Activated CD4-positive, alpha-beta T cell treated with anti-CD3 and anti-CD28 coated beads for 36 hours (primary cell): ENCODE measurements around the gene USP9X. TPM values are rescaled to one million over a fixed set of nuclear protein-coding genes. Genes with fewer than 3 reads are reported as not detected.
"Not testable (repeated sequence)": the region's sequence is repeated elsewhere in the genome, so short reads cannot be mapped to it uniquely, and the experiment has no call there.

ENCODE experiments used
- ATAC-seq: fragments of 200-7000 bp; cut with Tn5 transposase; one replicate; pipeline ENCODE4 v1.10.0; 2021; ENCODE audit warnings: mild to moderate bottlenecking, moderate library complexity
- CTCF ChIA-PET: fragments of 350-600 bp; sonication (Branson Sonifier 250); formaldehyde crosslinking; loops from one replicate; lab custom pipeline; 2021; ENCODE audit warnings: antibody characterized with exemption; lab: Charles Lee
- POLR2A ChIA-PET: fragments of 350-600 bp; sonication (Branson Sonifier 250); formaldehyde crosslinking; loops from one replicate; lab custom pipeline; 2021; ENCODE audit warnings: antibody characterized with exemption, inconsistent platforms; lab: Charles Lee
- DNase-seq: peaks from one replicate; pipeline ENCODE4 v3.0.0-alpha.2; 2020
- H3K27ac Mint-ChIP-seq: one replicate; pipeline ENCODE4 v1.8.0; 2021; ENCODE audit warnings: mixed read lengths
- H3K27me3 Mint-ChIP-seq: one replicate; pipeline ENCODE4 v1.8.0; 2021; ENCODE audit warnings: mixed read lengths
- H3K36me3 Mint-ChIP-seq: one replicate; pipeline ENCODE4 v1.8.0; 2021; ENCODE audit warnings: low read depth, mixed read lengths
- H3K4me1 Mint-ChIP-seq: one replicate; pipeline ENCODE4 v1.8.0; 2021; ENCODE audit warnings: mixed read lengths
- H3K4me3 Mint-ChIP-seq: one replicate; pipeline ENCODE4 v1.8.0; 2021; ENCODE audit warnings: mild to moderate bottlenecking, moderate library complexity, mixed read lengths
- H3K9me3 Mint-ChIP-seq: one replicate; pipeline ENCODE4 v1.8.0; 2021; ENCODE audit warnings: low read depth, mixed read lengths
- intact Hi-C, 2 experiments: fragments of 100-400 bp; cut with DNase I in 1 of 2; cut with micrococcal nuclease in 1 of 2; formaldehyde crosslinking; loops; one replicate each; pipeline versions ENCODE4 v1.14.2 to v1.15.1; 2022 to 2024; cut with DNase I, micrococcal nuclease
- total RNA-seq, 2 experiments: library from RNA; stranded (reverse); gene quantifications; one replicate each; pipeline ENCODE4 v1.2.3, GENCODE V29; 2021

The USP9X gene
- total RNA-seq, 2 experiments from 2014 or later, result 53.9 to 60.6 TPM

GRCh38 chrX:41087201-41087600 lies 2.0 kb downstream of the USP9X start:
- H3K4me1 Mint-ChIP-seq, result peaks cover 41% of the 10 kb centered on the region

GRCh38 chrX:41090568-41091238 lies 5.5 kb downstream of the USP9X start:
- H3K27ac Mint-ChIP-seq, result peak overlapping the region; percentile 70
- no peak overlapping the region for H3K4me3 Mint-ChIP-seq
- peaks cover 66% of the 10 kb centered on the region for H3K4me1 Mint-ChIP-seq
- peak; percentile 56 for ATAC-seq
- H3K36me3 Mint-ChIP-seq, result peaks cover 12% of the 10 kb centered on the region
- intact Hi-C loops, result no loop called here
- no peak for DNase-seq
- H3K9me3 Mint-ChIP-seq, result no peaks in the 10 kb centered on the region
- ChIA-PET POLR2A (interaction anchor here (0.6 to 1.2 kb wide), 5 partner anchors 10 to 832 kb away, joined by 3 to 5 read pairs (median 3); no protein-coding TSS in a partner anchor), CTCF (interaction anchor here (0.6 to 1.4 kb wide), 5 partner anchors 9 to 464 kb away, joined by 3 to 4 read pairs (median 3); no protein-coding TSS in a partner anchor)
- H3K27me3 Mint-ChIP-seq, result no peaks in the 10 kb centered on the region

More at GRCh38 chrX:41087201-41087600, 2.0 kb downstream of the USP9X start:
- ATAC-seq (no peak), DNase-seq (no peak)
- H3K27me3 Mint-ChIP-seq, result no peaks in the 10 kb centered on the region
- intact Hi-C loops, result loop anchor here (5.0 to 10.0 kb wide), 4 partner anchors 75 to 982 kb away; partner anchors contain the start of genes CXorf38 (in 1 of the 2) and DDX3X (in 1 of the 2)
- CTCF ChIA-PET, result no interaction called here
- POLR2A ChIA-PET, result no interaction called here
- no peaks in the 10 kb centered on the region for H3K9me3 Mint-ChIP-seq
- peak overlapping the region; percentile 91 for H3K27ac Mint-ChIP-seq
- H3K4me3 Mint-ChIP-seq, result peak overlapping the region; percentile 80
- peaks cover 10% of the 10 kb centered on the region for H3K36me3 Mint-ChIP-seq

- POLR2A ChIA-PET, result no interaction called here
- no peak for ATAC-seq
- peaks cover 83% of the 10 kb centered on the region for H3K4me1 Mint-ChIP-seq
Measured at GRCh38 chrX:41092776-41093175, 7.5 kb downstream of the USP9X start.

GRCh38 chrX:41095174-41095573 lies 9.9 kb downstream of the USP9X start:
- ChIA-PET CTCF (interaction anchor here (0.8 to 1.4 kb wide), 2 partner anchors 17 to 20 kb away, joined by 3 to 4 read pairs; no protein-coding TSS in a partner anchor), POLR2A (interaction anchor here (1.1 kb wide), 1 partner anchor 11 kb away, joined by 11 read pairs; no protein-coding TSS in a partner anchor)
- no peaks in the 10 kb centered on the region for H3K9me3 Mint-ChIP-seq
- intact Hi-C loops, result no loop called here
- H3K4me1 Mint-ChIP-seq, result peaks cover 72% of the 10 kb centered on the region
- H3K36me3 Mint-ChIP-seq, result peaks cover 4% of the 10 kb centered on the region
- DNase-seq (no peak), ATAC-seq (no peak)
- peak overlapping the region; percentile 35 for H3K27ac Mint-ChIP-seq
- no peak overlapping the region for H3K4me3 Mint-ChIP-seq
- no peaks in the 10 kb centered on the region for H3K27me3 Mint-ChIP-seq

More at GRCh38 chrX:41092776-41093175, 7.5 kb downstream of the USP9X start:
- H3K27me3 Mint-ChIP-seq, result no peaks in the 10 kb centered on the region
- intact Hi-C loops, result no loop called here
- H3K4me3 Mint-ChIP-seq, result no peak overlapping the region
- peaks cover 10% of the 10 kb centered on the region for H3K36me3 Mint-ChIP-seq
- CTCF ChIA-PET, result no interaction called here
- no peak overlapping the region for H3K27ac Mint-ChIP-seq
- DNase-seq, result no peak
- H3K9me3 Mint-ChIP-seq, result no peaks in the 10 kb centered on the region

GRCh38 chrX:41095908-41096307 lies 10.7 kb downstream of the USP9X start:
- CTCF ChIA-PET, result interaction anchor here (0.7 to 1.4 kb wide), 3 partner anchors 10 to 422 kb away, joined by 4 to 5 read pairs (median 4); no protein-coding TSS in a partner anchor
- peaks cover 68% of the 10 kb centered on the region for H3K4me1 Mint-ChIP-seq
- H3K27ac Mint-ChIP-seq, result peak overlapping the region; percentile 35
- ATAC-seq (no peak), DNase-seq (peak; percentile 7)
- POLR2A ChIA-PET, result interaction anchor here (1.1 to 1.9 kb wide), 2 partner anchors 10 to 12 kb away, joined by 6 to 11 read pairs; partner anchors contain the start of gene USP9X
- H3K27me3 Mint-ChIP-seq, result no peaks in the 10 kb centered on the region
- no peaks in the 10 kb centered on the region for H3K9me3 Mint-ChIP-seq
- intact Hi-C loops, result no loop called here
- no peak overlapping the region for H3K4me3 Mint-ChIP-seq
- peaks cover 5% of the 10 kb centered on the region for H3K36me3 Mint-ChIP-seq

- Mint-ChIP-seq H3K4me1 (peaks cover 63% of the 10 kb centered on the region), H3K9me3 (no peaks in the 10 kb centered on the region), H3K27ac (peak overlapping the region; percentile 35), H3K27me3 (no peaks in the 10 kb centered on the region), H3K4me3 (no peak overlapping the region), H3K36me3 (peaks cover 5% of the 10 kb centered on the region)
- no peak for ATAC-seq
- intact Hi-C loops, result no loop called here
- DNase-seq, result no peak
- CTCF ChIA-PET, result interaction anchor here (0.7 to 1.4 kb wide), 3 partner anchors 10 to 422 kb away, joined by 4 to 5 read pairs (median 4); no protein-coding TSS in a partner anchor
- POLR2A ChIA-PET, result interaction anchor here (1.9 kb wide), 1 partner anchor 11 kb away, joined by 6 read pairs; the partner anchor contains the start of gene USP9X
Measured at GRCh38 chrX:41096339-41096955, 11.2 kb downstream of the USP9X start.

GRCh38 chrX:41097326-41097725 lies 12.1 kb downstream of the USP9X start:
- Mint-ChIP-seq H3K9me3 (no peaks in the 10 kb centered on the region), H3K4me1 (peaks cover 59% of the 10 kb centered on the region), H3K27me3 (no peaks in the 10 kb centered on the region), H3K4me3 (peak overlapping the region; percentile 3), H3K27ac (peak overlapping the region; percentile 72), H3K36me3 (peaks cover 9% of the 10 kb centered on the region)
- intact Hi-C loops, result no loop called here
- ATAC-seq, result no peak
- DNase-seq, result no peak
- CTCF ChIA-PET, result no interaction called here
- POLR2A ChIA-PET, result interaction anchor here (0.7 to 1.9 kb wide), 2 partner anchors 11 to 1223 kb away, joined by 4 to 6 read pairs; partner anchors contain the start of gene USP9X

GRCh38 chrX:41100200-41100599 lies 15.0 kb downstream of the USP9X start:
- intact Hi-C loops, result no loop called here
- Mint-ChIP-seq H3K4me3 (no peak overlapping the region), H3K9me3 (no peaks in the 10 kb centered on the region), H3K4me1 (peaks cover 55% of the 10 kb centered on the region), H3K27me3 (no peaks in the 10 kb centered on the region), H3K27ac (no peak overlapping the region), H3K36me3 (peaks cover 7% of the 10 kb centered on the region)
- DNase-seq (no peak), ATAC-seq (no peak)
- ChIA-PET CTCF (interaction anchor here (0.8 to 1.6 kb wide), 4 partner anchors 9 to 17 kb away, joined by 3 to 4 read pairs (median 4); no protein-coding TSS in a partner anchor), POLR2A (interaction anchor here (0.6 kb wide), 1 partner anchor 9 kb away, joined by 3 read pairs; no protein-coding TSS in a partner anchor)

GRCh38 chrX:41100819-41101218 lies 15.6 kb downstream of the USP9X start:
- ChIA-PET CTCF (interaction anchor here (0.8 to 1.6 kb wide), 2 partner anchors 9 to 14 kb away, joined by 4 read pairs; no protein-coding TSS in a partner anchor), POLR2A (no interaction called here)
- DNase-seq (no peak), ATAC-seq (no peak)
- Mint-ChIP-seq H3K4me1 (peaks cover 54% of the 10 kb centered on the region), H3K36me3 (peaks cover 7% of the 10 kb centered on the region), H3K9me3 (no peaks in the 10 kb centered on the region), H3K27ac (no peak overlapping the region), H3K27me3 (no peaks in the 10 kb centered on the region), H3K4me3 (no peak overlapping the region)
- intact Hi-C loops, result no loop called here

GRCh38 chrX:41105005-41105404 lies 19.8 kb downstream of the USP9X start:
- POLR2A ChIA-PET, result interaction anchor here (0.6 to 1.0 kb wide), 2 partner anchors 227 to 249 kb away, joined by 3 to 7 read pairs; no protein-coding TSS in a partner anchor
- intact Hi-C loops, result no loop called here
- Mint-ChIP-seq H3K36me3 (peaks cover 12% of the 10 kb centered on the region), H3K4me3 (no peak overlapping the region), H3K27me3 (no peaks in the 10 kb centered on the region), H3K4me1 (peaks cover 59% of the 10 kb centered on the region), H3K9me3 (peaks cover 4% of the 10 kb centered on the region), H3K27ac (no peak overlapping the region)
- ATAC-seq (no peak), DNase-seq (no peak)
- CTCF ChIA-PET, result interaction anchor here (0.6 to 1.4 kb wide), 3 partner anchors 10 to 14 kb away, joined by 3 to 7 read pairs (median 3); no protein-coding TSS in a partner anchor

- DNase-seq, intact Hi-C loops, H3K27me3 Mint-ChIP-seq, H3K27ac Mint-ChIP-seq, H3K4me3 Mint-ChIP-seq, CTCF ChIA-PET, POLR2A ChIA-PET, H3K9me3 Mint-ChIP-seq, ATAC-seq: not testable (repeated sequence)
- H3K36me3 Mint-ChIP-seq, result peaks cover 11% of the 10 kb centered on the region
- H3K4me1 Mint-ChIP-seq, result peaks cover 68% of the 10 kb centered on the region
Measured at GRCh38 chrX:41106257-41106656, 21.0 kb downstream of the USP9X start.
